Measurements from ENCODE around the gene ZSCAN20.

ZSCAN20 gene

DNA sequence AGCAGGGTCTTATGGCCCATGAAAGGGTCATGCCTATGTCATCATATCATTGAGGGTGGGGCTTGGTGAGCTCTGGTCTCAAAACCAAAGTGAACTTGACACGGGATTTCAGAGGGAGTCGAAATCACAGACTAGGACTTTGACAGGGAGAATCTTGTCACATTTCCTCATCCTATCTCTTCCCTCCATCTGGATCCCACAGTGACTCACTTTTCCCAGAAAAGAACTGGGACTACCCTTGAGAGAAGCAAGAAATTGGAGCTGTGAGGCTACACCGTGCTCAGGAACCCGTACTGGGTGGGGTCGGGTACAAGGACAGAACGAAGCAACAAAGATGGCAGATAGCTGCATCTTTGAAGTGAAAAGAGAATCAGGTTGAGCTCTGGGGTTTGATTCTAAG, 69.5 kb downstream of the ZSCAN20 start:
- DNase-seq = no peak
